Superior temporal gyrus (tissue), 1 donor: ENCODE measurements around the gene EMC9.

Experiments
- DNase-seq: peaks from one replicate; pipeline ENCODE4 v3.0.0-alpha.2; 2016; ENCODE audit errors: extremely low spot score

The EMC9 gene

GRCh38 chr14:24131549-24131966 lies 9.8 kb downstream of the EMC9 start:
- DNase-seq = no peak

- no peak for DNase-seq
Measured at GRCh38 chr14:24130717-24131548, 10.5 kb downstream of the EMC9 start.

- no peak for DNase-seq
Measured at GRCh38 chr14:24130380-24130716, 11.0 kb downstream of the EMC9 start, which contains the start of gene FITM1. TSS of gene FITM1 (plus strand) at chr14:24130659. CDS start at chr14:24131564, 905 bp downstream.

- DNase-seq = no peak
Measured at GRCh38 chr14:24129410-24129998, 11.9 kb downstream of the EMC9 start.

- no peak for DNase-seq
Measured at GRCh38 chr14:24127673-24128072, 13.7 kb downstream of the EMC9 start.

GRCh38 chr14:24126939-24127338 lies 14.5 kb downstream of the EMC9 start:
- no peak for DNase-seq

GRCh38 chr14:24123424-24124417 lies 17.7 kb downstream of the EMC9 start:
- no peak for DNase-seq

GRCh38 chr14:24122898-24123297 lies 18.5 kb downstream of the EMC9 start:
- DNase-seq = no peak

GRCh38 chr14:24122416-24122815 lies 19.0 kb downstream of the EMC9 start:
- DNase-seq = no peak

- DNase-seq = no peak
Measured at GRCh38 chr14:24121210-24121609, 20.2 kb downstream of the EMC9 start.

- no peak for DNase-seq
Measured at GRCh38 chr14:24119691-24120090, 21.7 kb downstream of the EMC9 start.

- no peak for DNase-seq
Measured at GRCh38 chr14:24117179-24117578, 24.2 kb downstream of the EMC9 start.

GRCh38 chr14:24116128-24116814 lies 25.1 kb downstream of the EMC9 start:
- no peak for DNase-seq

GRCh38 chr14:24115422-24116127 lies 25.8 kb downstream of the EMC9 start:
- DNase-seq = no peak

GRCh38 chr14:24114532-24115421 lies 26.6 kb downstream of the EMC9 start, which contains the start of the genes DCAF11 and NRL:
TSS of gene DCAF11 (plus strand) at chr14:24114777. CDS start at chr14:24115595, 818 bp downstream.
TSS of gene NRL (minus strand) at chr14:24114949. CDS start at chr14:24082848, 32,101 bp downstream.
- peak; percentile 99 for DNase-seq

- peak; percentile 43 for DNase-seq
Measured at GRCh38 chr14:24113801-24114531, 27.4 kb downstream of the EMC9 start.

- no peak for DNase-seq
Measured at GRCh38 chr14:24113379-24113800, 28.0 kb downstream of the EMC9 start.

GRCh38 chr14:24110523-24110922 lies 30.9 kb downstream of the EMC9 start:
- no peak for DNase-seq

- no peak for DNase-seq
Measured at GRCh38 chr14:24110060-24110459, 31.3 kb downstream of the EMC9 start.
